GM12801 (cell line): ENCODE results near the gene C18orf54.

Experiments
- TF ChIP-seq, protein P1 (sequence below): IDR thresholded peaks from one replicate; pipeline ENCODE4 v1.5.1; 2011; ENCODE audit warnings: control low read depth; ENCODE audit not compliant: insufficient read length; ENCODE audit errors: extremely low read depth

C18orf54 gene

DNA sequence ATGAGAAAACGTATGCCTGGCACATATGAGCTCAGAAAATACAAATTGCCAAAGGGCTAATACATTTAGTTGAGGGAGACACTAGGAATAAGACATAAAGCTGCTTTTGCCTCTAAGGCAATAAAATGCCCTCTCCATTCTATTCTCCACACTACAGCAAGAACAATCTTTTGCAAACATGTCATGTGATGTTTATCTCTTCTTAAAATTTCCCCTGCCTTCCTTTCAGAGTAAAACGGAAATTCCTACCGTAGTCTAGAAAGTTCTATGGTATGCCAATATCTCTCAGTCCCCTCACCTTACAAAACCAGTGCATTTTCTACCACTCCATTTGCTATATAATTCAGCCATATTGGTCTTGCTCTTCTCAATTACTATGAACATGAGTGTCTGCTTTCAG, 33.1 kb downstream of the C18orf54 start:
- TF ChIP-seq, protein P1, sequence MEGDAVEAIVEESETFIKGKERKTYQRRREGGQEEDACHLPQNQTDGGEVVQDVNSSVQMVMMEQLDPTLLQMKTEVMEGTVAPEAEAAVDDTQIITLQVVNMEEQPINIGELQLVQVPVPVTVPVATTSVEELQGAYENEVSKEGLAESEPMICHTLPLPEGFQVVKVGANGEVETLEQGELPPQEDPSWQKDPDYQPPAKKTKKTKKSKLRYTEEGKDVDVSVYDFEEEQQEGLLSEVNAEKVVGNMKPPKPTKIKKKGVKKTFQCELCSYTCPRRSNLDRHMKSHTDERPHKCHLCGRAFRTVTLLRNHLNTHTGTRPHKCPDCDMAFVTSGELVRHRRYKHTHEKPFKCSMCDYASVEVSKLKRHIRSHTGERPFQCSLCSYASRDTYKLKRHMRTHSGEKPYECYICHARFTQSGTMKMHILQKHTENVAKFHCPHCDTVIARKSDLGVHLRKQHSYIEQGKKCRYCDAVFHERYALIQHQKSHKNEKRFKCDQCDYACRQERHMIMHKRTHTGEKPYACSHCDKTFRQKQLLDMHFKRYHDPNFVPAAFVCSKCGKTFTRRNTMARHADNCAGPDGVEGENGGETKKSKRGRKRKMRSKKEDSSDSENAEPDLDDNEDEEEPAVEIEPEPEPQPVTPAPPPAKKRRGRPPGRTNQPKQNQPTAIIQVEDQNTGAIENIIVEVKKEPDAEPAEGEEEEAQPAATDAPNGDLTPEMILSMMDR: no peak

DNA sequence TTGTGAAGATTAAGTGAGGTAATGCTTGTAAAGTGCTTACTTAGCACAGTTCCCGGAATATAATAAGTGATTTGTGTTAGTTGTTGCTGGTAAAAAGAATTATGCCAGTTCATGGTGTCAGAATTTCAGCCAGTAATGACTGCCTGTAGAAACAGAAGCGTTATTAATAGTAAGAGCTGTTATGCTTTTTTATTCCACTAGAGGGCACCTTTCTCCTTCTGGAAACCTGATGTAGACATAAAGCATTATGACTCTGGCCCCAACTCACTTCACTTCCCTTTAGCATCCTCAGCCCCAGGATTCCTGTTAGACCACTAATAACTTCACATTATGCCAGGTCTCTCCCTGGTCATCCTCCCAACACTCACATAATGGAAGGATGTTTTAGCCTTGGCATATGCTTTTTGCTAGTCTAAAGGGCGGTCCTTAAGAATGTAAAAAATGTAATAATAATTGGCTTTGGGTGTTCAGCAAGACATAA, 34.9 kb downstream of the C18orf54 start:
- TF ChIP-seq, protein P1: peak; percentile 7

DNA sequence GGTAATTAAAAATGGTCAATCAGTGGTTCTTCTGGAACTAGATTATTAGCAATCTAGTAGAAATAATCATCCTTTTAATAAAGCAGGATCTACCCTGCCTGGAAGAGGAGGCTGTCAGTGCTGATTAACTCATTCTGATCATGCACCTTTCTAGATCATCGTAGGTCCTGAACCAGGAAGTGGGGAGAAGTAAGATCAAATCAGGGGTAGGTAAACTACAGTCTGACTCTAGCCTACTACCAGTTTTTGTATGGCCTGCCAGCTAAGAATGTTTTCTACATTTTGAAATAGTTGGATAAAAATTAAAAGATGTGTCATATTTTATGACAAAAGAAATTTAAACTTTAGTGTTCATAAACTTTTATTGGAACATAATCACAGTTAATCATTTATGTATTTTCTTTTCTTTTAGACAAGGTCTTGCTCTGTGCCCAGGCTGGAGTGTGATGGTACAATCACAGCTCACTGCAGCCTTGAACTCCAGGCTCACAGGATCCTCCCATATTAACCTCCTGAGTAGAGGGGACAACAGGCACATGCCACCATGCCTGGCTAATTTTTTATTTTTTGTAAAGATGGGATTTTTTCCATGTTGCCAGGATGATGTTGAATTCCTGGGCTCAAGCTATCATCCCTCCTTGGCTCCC, 36.1 kb downstream of the C18orf54 start:
- TF ChIP-seq, protein P1: no peak

DNA sequence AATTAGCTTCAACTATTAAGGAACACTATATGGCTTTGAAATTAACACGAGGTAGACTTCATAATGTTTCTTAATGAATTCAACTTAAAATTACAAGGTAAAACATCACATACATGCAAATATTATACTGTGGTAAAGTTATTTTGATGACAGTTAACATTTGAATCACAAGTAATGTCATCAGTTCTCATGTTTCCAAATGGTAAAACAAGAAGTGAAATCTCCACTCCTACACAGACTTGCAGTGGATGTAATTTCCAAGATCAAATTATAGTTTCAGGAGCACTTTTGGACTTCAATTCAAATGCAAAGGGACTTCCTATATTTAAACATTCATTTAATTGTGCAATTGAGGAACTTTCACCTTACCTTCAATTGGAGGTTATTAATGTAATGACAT, 39.1 kb downstream of the C18orf54 start:
- TF ChIP-seq, protein P1: no peak

DNA sequence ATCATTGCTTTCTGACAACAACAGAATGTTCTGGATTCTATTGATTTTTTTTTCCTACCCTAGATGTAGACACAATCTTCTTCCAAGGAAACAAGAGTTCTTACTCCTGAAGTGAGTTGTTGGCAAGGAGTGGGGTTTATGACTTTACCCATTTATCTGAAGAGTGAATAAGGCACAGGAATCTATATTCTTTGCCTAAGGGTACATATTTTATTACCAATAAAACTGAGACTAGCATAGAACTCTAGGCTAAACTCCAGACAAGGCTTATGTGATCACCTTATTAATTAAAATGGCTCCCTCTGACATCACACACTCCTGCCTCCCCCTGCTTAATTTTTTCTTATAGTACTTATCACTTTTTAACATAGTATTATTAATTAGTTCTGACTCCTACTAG, 47.6 kb downstream of the C18orf54 start:
- TF ChIP-seq, protein P1: no peak

DNA sequence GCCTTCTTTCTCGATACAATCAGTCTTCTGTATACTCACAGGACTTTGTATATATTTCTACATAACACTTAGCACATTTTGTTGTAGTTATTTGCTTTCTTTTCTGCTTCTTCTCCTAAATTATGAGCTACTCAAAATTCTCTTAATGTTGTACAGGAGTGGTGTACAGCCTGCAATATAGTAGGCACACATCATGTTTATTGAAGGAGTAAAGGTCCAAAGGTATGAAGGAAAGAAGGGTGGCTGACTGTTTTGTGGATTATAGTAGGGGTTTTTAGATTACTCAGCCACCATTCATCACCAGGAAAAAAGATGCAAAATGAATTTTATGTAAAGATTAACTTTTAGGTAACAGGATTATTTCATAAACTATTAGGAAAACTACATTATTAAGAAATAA, 54.1 kb downstream of the C18orf54 start:
- TF ChIP-seq, protein P1: no peak

DNA sequence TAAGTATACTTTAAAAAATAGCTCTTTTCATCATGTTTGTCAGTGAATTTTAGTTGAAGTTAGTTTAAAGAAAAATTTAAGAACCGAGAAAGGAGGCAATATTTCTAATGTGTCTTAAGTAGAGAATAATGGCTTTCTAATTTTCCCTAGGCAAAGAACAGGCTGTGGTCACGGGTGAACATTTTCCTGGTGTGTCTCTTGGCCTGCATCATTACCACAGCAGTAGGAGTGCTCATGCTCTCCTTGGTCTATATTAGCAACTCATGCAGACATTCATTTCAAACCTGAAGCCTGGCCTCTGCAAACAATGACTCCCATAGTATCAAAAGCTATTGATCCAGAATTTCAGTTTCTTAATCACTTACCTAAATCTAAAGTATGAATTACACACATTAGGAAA, 57.4 kb downstream of the C18orf54 start:
- TF ChIP-seq, protein P1: no peak
